A673 (cell line): ENCODE measurements around the gene KDM6B. TPM values are rescaled to one million over a fixed set of nuclear protein-coding genes. Genes with fewer than 3 reads are reported as not detected.
A peak's percentile ranks its signal among the peaks of the same experiment; 100 is the strongest.

Experiments used
- BruUV-seq: library from RNA; stranded (reverse); fragments of 400-500 nt; replicated peaks from 2 replicates; lab custom pipeline; 2021; lab: Mats Ljungman, UMichigan
- CTCF ChIA-PET: fragments of 300-600 bp; sonication (Branson Sonifier 250); formaldehyde crosslinking; loops from one replicate; lab custom pipeline; 2022; ENCODE audit warnings: antibody characterized with exemption; lab: Charles Lee
- POLR2A ChIA-PET: fragments of 300-600 bp; sonication (Branson Sonifier 250); formaldehyde crosslinking; loops from one replicate; lab custom pipeline; 2022; ENCODE audit warnings: antibody characterized with exemption; ENCODE audit not compliant: low non-redundant PET; lab: Charles Lee
- DNase-seq: peaks from one replicate; pipeline ENCODE4 v3.0.0-alpha.2; 2015; ENCODE audit warnings: low spot score
- H3K27ac ChIP-seq: fragments of 200-600 bp; sonication (generic); 2 replicates; pipeline ENCODE4 v1.5.1; 2016; ENCODE audit warnings: mixed run types, low read depth, mild to moderate bottlenecking, mixed read lengths, antibody characterized with exemption, low read length; ENCODE audit not compliant: poor library complexity, severe bottlenecking
- H3K27me3 ChIP-seq: fragments of 200-600 bp; sonication (generic); replicated peaks from 2 replicates; pipeline ENCODE4 v1.6.1; 2017; ENCODE audit warnings: mixed run types, low read depth, mild to moderate bottlenecking, mixed read lengths, antibody characterized with exemption, low read length; ENCODE audit not compliant: insufficient read depth, poor library complexity
- H3K36me3 ChIP-seq: fragments of 200-600 bp; sonication (generic); 2 replicates; pipeline ENCODE4 v1.6.1; 2016; ENCODE audit warnings: mixed run types, mild to moderate bottlenecking, mixed read lengths, antibody characterized with exemption, low read length; ENCODE audit not compliant: insufficient read depth, poor library complexity, severe bottlenecking
- H3K4me1 ChIP-seq: fragments of 200-600 bp; sonication (generic); 2 replicates; pipeline ENCODE4 v1.6.1; 2017; ENCODE audit warnings: mixed run types, mild to moderate bottlenecking, mixed read lengths, antibody characterized with exemption, low read length; ENCODE audit not compliant: insufficient read depth, poor library complexity, severe bottlenecking
- H3K4me3 ChIP-seq: fragments of 200-600 bp; sonication (generic); 2 replicates; pipeline ENCODE4 v1.5.1; 2016; ENCODE audit warnings: low read depth, mixed run types, mild to moderate bottlenecking, mixed read lengths, low read length; ENCODE audit not compliant: poor library complexity, severe bottlenecking
- H3K9me3 ChIP-seq: fragments of 200-600 bp; sonication (generic); 2 replicates; pipeline ENCODE4 v1.6.1; 2016; ENCODE audit warnings: mixed run types, low read depth, mild to moderate bottlenecking, mixed read lengths, antibody characterized with exemption, low read length; ENCODE audit not compliant: poor library complexity, severe bottlenecking
- EZH2 ChIP-seq: fragments of 200-600 bp; sonication (generic); IDR thresholded peaks from 2 replicates; pipeline ENCODE4 v1.6.1; 2017; ENCODE audit warnings: borderline replicate concordance, low read depth, mild to moderate bottlenecking, mixed read lengths, antibody characterized with exemption, low read length; ENCODE audit not compliant: poor library complexity, severe bottlenecking
- intact Hi-C: fragments of 100-400 bp; cut with micrococcal nuclease; formaldehyde crosslinking; loops from one replicate; pipeline ENCODE4 v1.10.0; 2022; ENCODE audit not compliant: unreplicated experiment
- total RNA-seq: library from RNA; stranded (reverse); gene quantifications from 2 replicates; pipeline ENCODE4 v1.2.3, GENCODE V29; 2021
- TF ChIP-seq, protein P1 (sequence below): fragments of 300-800, 200-600 bp; sonication (generic); conservative IDR thresholded peaks from 2 replicates; pipeline ENCODE4 v1.5.1; 2017; ENCODE audit warnings: low read depth, mild to moderate bottlenecking, antibody characterized with exemption, low read length, moderate library complexity, mixed read lengths

The KDM6B gene
- total RNA-seq, 1 experiment from 2014 or later, result 46.8 TPM

DNA sequence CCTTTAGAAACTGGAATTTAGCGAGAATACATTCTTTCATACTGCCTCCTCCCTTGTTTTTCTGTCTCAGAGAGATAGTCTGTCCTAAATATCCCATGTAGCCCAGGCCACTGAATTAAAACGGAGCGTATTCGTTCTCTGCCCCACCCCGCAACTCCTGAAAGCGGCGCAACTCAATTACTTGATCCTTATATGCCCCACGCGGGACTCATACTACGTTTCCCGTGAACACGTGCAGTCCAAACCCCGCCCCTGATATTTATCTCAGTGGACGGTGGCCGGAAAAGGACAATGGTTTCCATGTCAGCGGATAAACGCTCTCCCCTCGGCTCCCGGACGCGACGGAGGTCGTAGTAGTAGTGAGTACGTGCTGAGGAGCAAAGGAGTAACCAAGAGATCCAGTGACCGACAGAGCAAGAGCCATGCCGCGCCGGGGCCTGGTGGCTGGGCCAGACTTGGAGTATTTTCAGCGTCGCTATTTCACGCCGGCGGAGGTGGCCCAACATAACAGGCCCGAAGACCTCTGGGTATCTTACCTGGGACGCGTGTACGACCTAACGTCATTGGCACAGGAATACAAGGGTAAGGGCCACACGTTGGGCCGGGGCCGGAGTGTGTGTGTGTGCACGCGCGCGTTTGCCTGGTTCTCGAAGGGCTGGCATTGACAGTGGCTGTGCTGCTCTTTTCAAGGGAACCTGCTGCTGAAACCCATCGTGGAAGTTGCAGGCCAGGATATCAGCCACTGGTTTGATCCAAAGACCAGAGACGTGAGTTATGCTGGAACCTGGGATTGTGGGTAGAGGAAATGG, 23.9 kb downstream of the KDM6B start, which contains the start of gene CYB5D1:
CYB5D1 (plus strand) TSS at position 291 of the 809 bp plus-strand sequence; CDS start at position 423, 132 bp downstream.
- POLR2A ChIA-PET, result interaction anchor here (0.7 kb wide), 1 partner anchor 85 kb away, joined by 3 read pairs; no protein-coding TSS in a partner anchor
- Histone ChIP-seq H3K27me3 (no peaks in the 10 kb centered on the region), H3K4me1 (peaks cover 20% of the 10 kb centered on the region), H3K9me3 (no peaks in the 10 kb centered on the region), H3K36me3 (peaks cover 11% of the 10 kb centered on the region), H3K4me3 (peak within 1 kb of the TSS; percentile 65), H3K27ac (peak within 1 kb of the TSS; percentile 93)
- TF ChIP-seq EZH2, result no peak
- TF ChIP-seq, protein P1, sequence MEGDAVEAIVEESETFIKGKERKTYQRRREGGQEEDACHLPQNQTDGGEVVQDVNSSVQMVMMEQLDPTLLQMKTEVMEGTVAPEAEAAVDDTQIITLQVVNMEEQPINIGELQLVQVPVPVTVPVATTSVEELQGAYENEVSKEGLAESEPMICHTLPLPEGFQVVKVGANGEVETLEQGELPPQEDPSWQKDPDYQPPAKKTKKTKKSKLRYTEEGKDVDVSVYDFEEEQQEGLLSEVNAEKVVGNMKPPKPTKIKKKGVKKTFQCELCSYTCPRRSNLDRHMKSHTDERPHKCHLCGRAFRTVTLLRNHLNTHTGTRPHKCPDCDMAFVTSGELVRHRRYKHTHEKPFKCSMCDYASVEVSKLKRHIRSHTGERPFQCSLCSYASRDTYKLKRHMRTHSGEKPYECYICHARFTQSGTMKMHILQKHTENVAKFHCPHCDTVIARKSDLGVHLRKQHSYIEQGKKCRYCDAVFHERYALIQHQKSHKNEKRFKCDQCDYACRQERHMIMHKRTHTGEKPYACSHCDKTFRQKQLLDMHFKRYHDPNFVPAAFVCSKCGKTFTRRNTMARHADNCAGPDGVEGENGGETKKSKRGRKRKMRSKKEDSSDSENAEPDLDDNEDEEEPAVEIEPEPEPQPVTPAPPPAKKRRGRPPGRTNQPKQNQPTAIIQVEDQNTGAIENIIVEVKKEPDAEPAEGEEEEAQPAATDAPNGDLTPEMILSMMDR, result no peak
- DNase-seq, result peak; percentile 97
- intact Hi-C loops, result loop anchor here (1.0 kb wide), 1 partner anchor 172 kb away; no protein-coding TSS in a partner anchor
- BruUV-seq, result no TSS peak
- CTCF ChIA-PET, result interaction anchor here (0.6 to 2.0 kb wide), 8 partner anchors 13 to 200 kb away, joined by 4 to 11 read pairs (median 4); no protein-coding TSS in a partner anchor

DNA sequence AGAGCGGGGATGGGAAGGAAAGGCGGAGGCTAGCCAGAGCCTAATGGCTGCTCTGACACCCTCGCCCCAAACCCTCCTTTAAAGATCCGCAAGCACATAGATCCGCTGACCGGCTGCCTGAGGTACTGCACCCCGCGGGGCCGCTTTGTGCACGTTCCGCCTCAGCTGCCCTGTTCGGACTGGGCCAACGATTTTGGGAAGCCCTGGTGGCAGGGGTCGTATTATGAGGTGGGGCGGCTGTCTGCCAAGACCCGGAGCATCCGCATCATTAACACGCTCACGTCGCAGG, 24.4 kb downstream of the KDM6B start:
- Histone ChIP-seq H3K27me3 (no peaks in the 10 kb centered on the region), H3K4me3 (peak overlapping the region; percentile 65), H3K4me1 (peaks cover 22% of the 10 kb centered on the region), H3K27ac (peak overlapping the region; percentile 93), H3K36me3 (peaks cover 7% of the 10 kb centered on the region), H3K9me3 (no peaks in the 10 kb centered on the region)
- ChIA-PET CTCF (no interaction called here), POLR2A (no interaction called here)
- peak; percentile 63 for DNase-seq
- BruUV-seq, result no TSS peak
- TF ChIP-seq, protein P1, result 0 out of 2 replicates have a peak, but pooled peaks have one; percentile 30
- no peak for TF ChIP-seq EZH2
- intact Hi-C loops, result no loop called here

DNA sequence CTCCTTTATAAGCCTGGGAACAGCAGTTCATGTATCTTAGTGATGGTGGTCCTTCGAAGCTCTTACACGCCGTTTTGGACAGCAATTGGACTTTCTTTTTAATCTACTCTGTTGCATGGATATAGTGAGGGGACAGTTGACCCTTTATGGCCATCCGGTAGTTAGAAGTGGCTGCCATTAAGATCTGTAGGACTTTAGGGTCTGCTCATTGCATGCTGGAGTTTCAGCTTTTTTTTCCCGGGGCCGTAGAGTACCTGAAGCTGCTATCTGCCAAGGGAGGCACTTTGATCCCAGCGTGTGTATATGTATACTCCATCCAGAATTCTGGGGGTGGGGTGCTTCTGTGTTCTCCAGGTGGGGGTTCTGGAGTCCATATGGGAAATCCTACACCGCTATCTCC, 25.0 kb downstream of the KDM6B start:
- H3K4me3 ChIP-seq, result peak overlapping the region; percentile 65
- ChIA-PET CTCF (no interaction called here), POLR2A (interaction anchor here (0.5 kb wide), 1 partner anchor 209 kb away, joined by 4 read pairs; no protein-coding TSS in a partner anchor)

More for the DNA sequence above, 25.0 kb downstream of the KDM6B start:
- TF ChIP-seq EZH2, result no peak
- TF ChIP-seq, protein P1, result no peak
- Histone ChIP-seq H3K36me3 (peaks cover 1% of the 10 kb centered on the region), H3K4me1 (peaks cover 22% of the 10 kb centered on the region), H3K27me3 (no peaks in the 10 kb centered on the region), H3K9me3 (no peaks in the 10 kb centered on the region), H3K27ac (no peak overlapping the region)
- no TSS peak for BruUV-seq
- intact Hi-C loops, result no loop called here
- DNase-seq, result no peak
